ENCODE results near the gene ITIH5. TPM values are rescaled to one million over a fixed set of nuclear protein-coding genes. Genes with fewer than 3 reads are reported as not detected.
"Not testable (repeated sequence)": the region's sequence is repeated elsewhere in the genome, so short reads cannot be mapped to it uniquely, and the experiment has no call there.

The ITIH5 gene
- total and polyA plus RNA-seq, 10 donors, result 0.59 to 5.2 (median 1.7) TPM

- intact Hi-C loops (cut with DNase I; ENCODE audit: low total_unique reads), result no loop called here
- Histone ChIP-seq H3K4me1 (no peaks in the 10 kb centered on the region), H3K9me3 (no peaks in the 10 kb centered on the region), H3K36me3 (no peaks in the 10 kb centered on the region), H3K4me3 (no peak overlapping the region), H3K27ac (no peak overlapping the region), H3K27me3 (replicated peaks in 1 of 7) (peaks cover 0 to 58% (median 3%) of the 10 kb centered on the region in 7 donors)
- WGBS, 5 donors, result 74 to 95% (median 87%) methylated on average over 8 of the region's 8 CpGs
- TF ChIP-seq POLR2A (IDR thresholded peaks at IDR 0.05) (no peak), POLR2AphosphoS5 (IDR thresholded peaks at IDR 0.05) (no peak), CTCF (IDR thresholded peaks at IDR 0.05 in 8 of 11, conservative IDR thresholded peaks at IDR 0.05 in 3 of 11) (no peak)
- no peak for DNase-seq
These were observed 34.5 kb upstream of the ITIH5 start for GRCh38 chr10:7701158-7701742.

- intact Hi-C loops (cut with DNase I; ENCODE audit: low total_unique reads), result no loop called here
- Histone ChIP-seq H3K4me1 (no peaks in the 10 kb centered on the region), H3K36me3 (no peaks in the 10 kb centered on the region), H3K27ac (no peak overlapping the region), H3K4me3 (no peak overlapping the region), H3K27me3 (replicated peaks in 1 of 7) (peaks cover 0 to 53% (median 3%) of the 10 kb centered on the region in 7 donors), H3K9me3 (no peaks in the 10 kb centered on the region)
- no peak for DNase-seq
- WGBS, 5 donors, result 49 to 75% (median 71%) methylated on average over 2 of the region's 2 CpGs
- no peak for TF ChIP-seq POLR2AphosphoS5 (IDR thresholded peaks at IDR 0.05)
- no peak for TF ChIP-seq CTCF (IDR thresholded peaks at IDR 0.05 in 8 of 11, conservative IDR thresholded peaks at IDR 0.05 in 3 of 11)
- no peak for TF ChIP-seq POLR2A (IDR thresholded peaks at IDR 0.05)
These were observed 33.9 kb upstream of the ITIH5 start for GRCh38 chr10:7700577-7701125.

GRCh38 chr10:7697426-7697825, 30.7 kb upstream of the ITIH5 start:
- H3K4me1 ChIP-seq, result no peaks in the 10 kb centered on the region
- no peaks in the 10 kb centered on the region for H3K36me3 ChIP-seq
- H3K27ac ChIP-seq, result no peak overlapping the region
- no peak for DNase-seq
- peaks cover 0 to 31% (median 3%) of the 10 kb centered on the region in 7 donors for H3K27me3 ChIP-seq (replicated peaks in 1 of 7)
- peaks cover 0 to 13% (median 11%) of the 10 kb centered on the region in 8 donors for H3K9me3 ChIP-seq
- intact Hi-C loops (cut with DNase I; ENCODE audit: low total_unique reads), result no loop called here
- H3K4me3 ChIP-seq, result no peak overlapping the region
- WGBS, 5 donors, result 80 to 94% (median 88%) methylated on average over 3 to 8 of the region's 8 CpGs
- no peak for TF ChIP-seq POLR2A (IDR thresholded peaks at IDR 0.05)

- Histone ChIP-seq H3K4me3 (no peak overlapping the region), H3K27me3 (replicated peaks in 1 of 7) (peaks cover 0 to 22% (median 0%) of the 10 kb centered on the region in 7 donors), H3K4me1 (no peaks in the 10 kb centered on the region), H3K27ac (no peak overlapping the region), H3K36me3 (no peaks in the 10 kb centered on the region), H3K9me3 (peaks cover 0 to 22% (median 19%) of the 10 kb centered on the region in 8 donors)
- WGBS, 5 donors, result 65 to 85% (median 82%) methylated on average over 3 of the region's 3 CpGs
- intact Hi-C loops (cut with DNase I; ENCODE audit: low total_unique reads), result no loop called here
- DNase-seq, result no peak
- TF ChIP-seq CTCF (IDR thresholded peaks at IDR 0.05 in 8 of 11, conservative IDR thresholded peaks at IDR 0.05 in 3 of 11), result no peak
- TF ChIP-seq POLR2A (IDR thresholded peaks at IDR 0.05), result no peak
- TF ChIP-seq POLR2AphosphoS5 (IDR thresholded peaks at IDR 0.05), result no peak
These were observed 29.8 kb upstream of the ITIH5 start for GRCh38 chr10:7696545-7696944.

GRCh38 chr10:7693194-7693593, 26.4 kb upstream of the ITIH5 start:
- DNase-seq; H3K27ac ChIP-seq; H3K4me3 ChIP-seq; intact Hi-C loops (cut with DNase I; ENCODE audit: low total_unique reads); H3K36me3 ChIP-seq; H3K27me3 ChIP-seq (replicated peaks in 1 of 7); H3K4me1 ChIP-seq: not testable (repeated sequence)
- peaks cover 0 to 42% (median 32%) of the 10 kb centered on the region in 8 donors for H3K9me3 ChIP-seq

GRCh38 chr10:7692368-7692767, 25.6 kb upstream of the ITIH5 start:
- H3K36me3 ChIP-seq; H3K4me3 ChIP-seq; H3K4me1 ChIP-seq; DNase-seq; H3K27me3 ChIP-seq (replicated peaks in 1 of 7); H3K27ac ChIP-seq; intact Hi-C loops (cut with DNase I; ENCODE audit: low total_unique reads): not testable (repeated sequence)
- peaks cover 0 to 42% (median 32%) of the 10 kb centered on the region in 8 donors for H3K9me3 ChIP-seq

GRCh38 chr10:7690885-7691597, 24.3 kb upstream of the ITIH5 start:
- H3K4me3 ChIP-seq; intact Hi-C loops (cut with DNase I; ENCODE audit: low total_unique reads); H3K4me1 ChIP-seq; H3K36me3 ChIP-seq; H3K27ac ChIP-seq; DNase-seq; H3K27me3 ChIP-seq (replicated peaks in 1 of 7): not testable (repeated sequence)
- H3K9me3 ChIP-seq, result peaks cover 0 to 42% (median 32%) of the 10 kb centered on the region in 8 donors
- 63 to 76% (median 67%) methylated on average over 3 of the region's 3 CpGs for WGBS, 5 donors

All from spleen (tissue), 11 donors.